GM23248 (cell line): Measurements from ENCODE around the gene SAMD13. TPM values are rescaled to one million over a fixed set of nuclear protein-coding genes. Genes with fewer than 3 reads are reported as not detected.

Source experiments
- DNase-seq: peaks from one replicate; pipeline ENCODE4 v3.0.0-alpha.2; 2015
- H2AFZ ChIP-seq: fragments of 200-600 bp; sonication (generic); 2 replicates; pipeline ENCODE4 v1.6.1; 2016; ENCODE audit warnings: antibody characterized with exemption
- H3F3A ChIP-seq: fragments of 200-600 bp; sonication (generic); 2 replicates; pipeline ENCODE4 v1.6.1; 2016; ENCODE audit warnings: mild to moderate bottlenecking, antibody characterized with exemption, mixed run types; ENCODE audit not compliant: insufficient read depth
- H3K27ac ChIP-seq: fragments of 200-600 bp; sonication (generic); 2 replicates; pipeline ENCODE4 v1.5.1; 2016; ENCODE audit warnings: mild to moderate bottlenecking
- H3K27me3 ChIP-seq: fragments of 200-600 bp; sonication (generic); replicated peaks from 2 replicates; pipeline ENCODE4 v1.6.1; 2016; ENCODE audit warnings: mild to moderate bottlenecking; ENCODE audit not compliant: insufficient read depth
- H3K36me3 ChIP-seq: fragments of 200-600 bp; sonication (generic); 2 replicates; pipeline ENCODE4 v1.6.1; 2016; ENCODE audit warnings: low read depth, mild to moderate bottlenecking
- H3K4me1 ChIP-seq: fragments of 200-600 bp; sonication (generic); 2 replicates; pipeline ENCODE4 v1.6.1; 2016; ENCODE audit warnings: mild to moderate bottlenecking; ENCODE audit not compliant: insufficient read depth
- H3K4me2 ChIP-seq: fragments of 200-600 bp; sonication (generic); one replicate; pipeline ENCODE4 v1.6.1; 2016; ENCODE audit warnings: mild to moderate bottlenecking; ENCODE audit not compliant: unreplicated experiment
- H3K4me3 ChIP-seq: fragments of 200-600 bp; sonication (generic); 2 replicates; pipeline ENCODE4 v1.5.1; 2016; ENCODE audit warnings: mild to moderate bottlenecking
- H3K79me2 ChIP-seq: fragments of 200-600 bp; sonication (generic); 2 replicates; pipeline ENCODE4 v1.6.1; 2016; ENCODE audit warnings: mild to moderate bottlenecking; ENCODE audit not compliant: insufficient read depth
- H3K9ac ChIP-seq: fragments of 200-600 bp; sonication (generic); 2 replicates; pipeline ENCODE4 v1.6.1; 2016; ENCODE audit warnings: mild to moderate bottlenecking
- H3K9me2 ChIP-seq: fragments of 200-600 bp; sonication (generic); 2 replicates; pipeline ENCODE4 v1.6.1; 2016; ENCODE audit warnings: mixed run types, mild to moderate bottlenecking, moderate library complexity; ENCODE audit not compliant: insufficient read depth
- H3K9me3 ChIP-seq: fragments of 200-600 bp; sonication (generic); one replicate; pipeline ENCODE4 v1.6.1; 2017; ENCODE audit warnings: low read depth
- H4K20me1 ChIP-seq: fragments of 200-600 bp; sonication (generic); 2 replicates; pipeline ENCODE4 v1.6.0; 2016; ENCODE audit not compliant: insufficient read depth
- EZH2 ChIP-seq: fragments of 200-600 bp; sonication (generic); IDR thresholded peaks from 2 replicates; pipeline ENCODE4 v1.6.1; 2018; ENCODE audit warnings: antibody characterized with exemption, mild to moderate bottlenecking; ENCODE audit not compliant: insufficient read depth, poor library complexity, severe bottlenecking
- EZH2phosphoT487 ChIP-seq: fragments of 200-600 bp; sonication (generic); IDR thresholded peaks from 2 replicates; pipeline ENCODE4 v1.6.1; 2018; ENCODE audit warnings: antibody characterized with exemption, moderate library complexity, mild to moderate bottlenecking, low read depth; ENCODE audit not compliant: insufficient read depth
- WGBS, 2 experiments: methylation state at CpG; one replicate each; pipeline ENCODE4 v1.1.6; 2015 to 2017; ENCODE audit warnings: low lambda C conversion rate in 2 of 2, low coverage in 1 of 2; ENCODE audit errors: missing lambda C conversion rate in 2 of 2; 5-methylcytosine and 5-hydroxymethylcytosine counted together
- in situ Hi-C: fragments of 300-500 bp; cut with MboI; formaldehyde crosslinking; loops from 2 replicates; pipeline ENCODE4 v1.15.0; 2020
- polyA plus RNA-seq: library from polyadenylated mRNA; unstranded; fragments of >200 nt; fragmentation: Nextera tagmentation; extraction: Ambion mirVana; gene quantifications from 2 replicates; pipeline ENCODE4 v1.2.1, GENCODE V29; 2016
- total RNA-seq: library from RNA; depleted of rRNA; stranded (reverse); fragments of >200 nt; shearing (Covaris generic); gene quantifications from 2 replicates; pipeline ENCODE4 v1.2.3, GENCODE V29; 2014

The SAMD13 gene
- total and polyA plus RNA-seq, 2 experiments from 2014 or later = 0.65 to 0.78 TPM

GRCh38 chr1:84303314-84303830 is 1.9 kb downstream of the SAMD13 start:
- no peaks in the 10 kb centered on the region for H4K20me1 ChIP-seq
- H2AFZ ChIP-seq = peak overlapping the region; percentile 88
- in situ Hi-C loops = no loop called here
- H3K4me2 ChIP-seq = peak overlapping the region; percentile 84
- 33 to 34% methylated on average over 3 of the region's 3 CpGs for WGBS, 2 experiments
- H3K27me3 ChIP-seq = no peaks in the 10 kb centered on the region
- H3K27ac ChIP-seq = no peak overlapping the region
- no peak for TF ChIP-seq EZH2phosphoT487
- no peak for TF ChIP-seq EZH2
- peaks cover 16% of the 10 kb centered on the region; the same call in 1 of the 2 replicates for H3F3A ChIP-seq
- peak overlapping the region; percentile 71 for H3K4me3 ChIP-seq
- H3K4me1 ChIP-seq = peaks cover 34% of the 10 kb centered on the region
- DNase-seq = no peak
- H3K9ac ChIP-seq = peak overlapping the region; percentile 58
- no peaks in the 10 kb centered on the region for H3K36me3 ChIP-seq
- no peaks in the 10 kb centered on the region for H3K79me2 ChIP-seq
- H3K9me2 ChIP-seq = no peaks in the 10 kb centered on the region
- no peaks in the 10 kb centered on the region for H3K9me3 ChIP-seq

DNA sequence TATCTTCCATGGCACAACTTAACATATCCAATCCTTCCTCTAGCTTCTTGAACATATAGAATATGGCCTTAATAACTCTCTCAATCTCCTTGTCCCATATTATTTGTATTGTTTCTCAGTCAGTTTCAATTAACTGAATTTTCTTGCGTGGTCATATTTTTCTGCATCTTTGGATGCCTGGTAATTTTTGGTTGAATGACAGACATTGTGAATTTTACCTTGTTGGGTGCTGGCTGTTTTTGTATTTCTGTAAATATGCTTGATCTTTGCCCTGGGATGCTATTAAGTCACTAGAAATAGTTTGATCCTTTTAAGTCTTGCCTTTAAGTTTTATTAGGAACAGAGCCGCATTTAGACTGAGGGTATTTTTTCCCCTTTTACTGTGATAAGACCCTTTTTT is 5.9 kb downstream of the SAMD13 start:
- H3K9ac ChIP-seq = no peak overlapping the region

DNA sequence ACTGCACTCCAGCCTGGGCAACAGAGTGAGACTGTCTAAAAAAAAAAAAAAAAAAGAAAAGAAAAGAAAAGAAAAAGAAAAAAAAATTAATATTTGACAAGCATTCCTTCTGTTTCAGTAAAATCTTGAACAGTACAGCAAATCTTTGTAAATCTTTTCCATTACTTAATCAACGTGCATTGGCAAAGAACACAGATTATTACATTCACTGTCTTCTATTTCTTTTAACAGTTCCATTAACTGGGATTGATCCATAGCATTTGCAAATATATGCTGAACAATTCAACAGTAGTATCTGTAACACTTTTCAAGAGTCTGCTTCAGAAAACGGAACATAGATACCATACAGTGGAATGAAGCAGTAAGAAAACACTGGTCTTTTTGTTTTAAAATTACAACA is 9.8 kb downstream of the SAMD13 start:
- TF ChIP-seq EZH2phosphoT487 = no peak
- TF ChIP-seq EZH2 = no peak
- no peak overlapping the region for H3K9ac ChIP-seq
- no peaks in the 10 kb centered on the region for H4K20me1 ChIP-seq
- no peaks in the 10 kb centered on the region for H3K27me3 ChIP-seq
- no peaks in the 10 kb centered on the region for H3K9me3 ChIP-seq
- H3K9me2 ChIP-seq = no peaks in the 10 kb centered on the region
- H3K4me3 ChIP-seq = no peak overlapping the region
- 0 out of 2 replicates have a peak overlapping the region, but pooled peaks have one; percentile 13 for H2AFZ ChIP-seq
- no peak for DNase-seq
- H3K36me3 ChIP-seq = no peaks in the 10 kb centered on the region
- H3F3A ChIP-seq = no peaks in the 10 kb centered on the region
- H3K27ac ChIP-seq = no peak overlapping the region
- in situ Hi-C loops = no loop called here
- WGBS, 2 experiments = 30 to 32% methylated on average over 2 of the region's 2 CpGs
- H3K4me2 ChIP-seq = no peak overlapping the region
- no peaks in the 10 kb centered on the region for H3K4me1 ChIP-seq
- no peaks in the 10 kb centered on the region for H3K79me2 ChIP-seq

More for the DNA sequence above, 5.9 kb downstream of the SAMD13 start:
- Histone ChIP-seq H3K4me2 (no peak overlapping the region), H3K4me3 (no peak overlapping the region), H3K36me3 (no peaks in the 10 kb centered on the region), H3F3A (no peaks in the 10 kb centered on the region), H3K27ac (no peak overlapping the region), H3K27me3 (no peaks in the 10 kb centered on the region), H3K9me2 (no peaks in the 10 kb centered on the region), H3K4me1 (peaks cover 6% of the 10 kb centered on the region; the same call in 1 of the 2 replicates), H3K9me3 (no peaks in the 10 kb centered on the region), H3K79me2 (no peaks in the 10 kb centered on the region), H4K20me1 (no peaks in the 10 kb centered on the region), H2AFZ (no peak overlapping the region)
- 87 to 95% methylated on average over 2 of the region's 2 CpGs for WGBS, 2 experiments
- TF ChIP-seq EZH2 = no peak
- no peak for TF ChIP-seq EZH2phosphoT487
- DNase-seq = no peak
- in situ Hi-C loops = no loop called here

DNA sequence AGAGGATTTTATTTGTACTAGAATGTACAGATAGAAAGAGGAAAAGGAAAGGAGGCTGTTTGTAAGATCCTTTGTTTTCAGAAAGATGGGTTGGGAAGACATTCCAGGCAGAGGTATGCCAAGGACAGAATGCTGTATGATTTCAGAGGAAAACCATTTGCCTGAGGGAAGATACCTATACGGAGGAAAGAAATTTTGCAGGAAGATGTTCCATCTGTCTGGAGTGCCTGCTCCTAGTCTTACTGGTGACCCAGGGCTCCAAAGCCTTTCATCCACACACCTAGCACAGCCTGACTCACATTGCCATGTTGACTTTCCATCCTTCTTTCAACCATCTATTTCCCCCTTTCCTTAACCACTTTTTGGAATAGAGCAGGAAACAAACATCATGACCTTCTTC is 18.2 kb downstream of the SAMD13 start:
- TF ChIP-seq EZH2 (no peak), EZH2phosphoT487 (no peak)
- no peak overlapping the region for H3K27ac ChIP-seq
- H4K20me1 ChIP-seq = no peaks in the 10 kb centered on the region
- no peak overlapping the region for H3K4me2 ChIP-seq
- H2AFZ ChIP-seq = no peak overlapping the region
- H3K27me3 ChIP-seq = no peaks in the 10 kb centered on the region
- no peak overlapping the region for H3K9ac ChIP-seq
- no peaks in the 10 kb centered on the region for H3K79me2 ChIP-seq
- no peaks in the 10 kb centered on the region for H3F3A ChIP-seq
- 67 to 86% methylated on average over 1 of the region's 1 CpG for WGBS, 2 experiments
- no peaks in the 10 kb centered on the region; the same call in 1 of the 2 replicates for H3K9me2 ChIP-seq
- no peaks in the 10 kb centered on the region for H3K4me1 ChIP-seq
- no peak overlapping the region for H3K4me3 ChIP-seq
- H3K9me3 ChIP-seq = no peaks in the 10 kb centered on the region
- no peaks in the 10 kb centered on the region for H3K36me3 ChIP-seq
- in situ Hi-C loops = no loop called here
- no peak for DNase-seq

DNA sequence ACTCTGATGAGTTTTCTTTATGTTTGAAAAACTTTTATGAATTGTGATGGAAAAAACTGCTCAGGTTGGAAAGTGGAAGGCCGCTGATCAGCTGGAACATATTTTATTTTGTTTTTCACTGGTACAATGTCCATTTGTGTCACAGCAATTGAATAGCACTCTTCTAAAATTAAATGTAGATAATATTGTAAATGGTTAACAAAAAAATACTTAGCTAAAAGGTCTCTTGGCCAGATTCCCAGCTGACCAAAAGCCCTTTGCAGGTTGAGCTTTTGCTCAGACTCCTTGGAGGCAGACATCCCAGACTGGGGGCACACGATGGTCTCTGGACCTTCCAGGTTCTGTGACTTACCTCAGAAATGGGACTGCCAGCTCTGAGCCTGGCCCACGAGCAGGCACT is 26.3 kb downstream of the SAMD13 start:
- in situ Hi-C loops = no loop called here
- no peaks in the 10 kb centered on the region for H3K9me3 ChIP-seq
- no peaks in the 10 kb centered on the region for H3K27me3 ChIP-seq
- no peaks in the 10 kb centered on the region for H3K79me2 ChIP-seq
- no peak overlapping the region for H3K27ac ChIP-seq
- no peaks in the 10 kb centered on the region for H3K36me3 ChIP-seq
- 81 to 83% methylated on average over 3 of the region's 3 CpGs for WGBS, 2 experiments
- no peak overlapping the region for H3K4me2 ChIP-seq
- TF ChIP-seq EZH2phosphoT487 (no peak), EZH2 (no peak)
- no peaks in the 10 kb centered on the region for H3K4me1 ChIP-seq
- H4K20me1 ChIP-seq = no peaks in the 10 kb centered on the region
- H3K9ac ChIP-seq = no peak overlapping the region
- H3K4me3 ChIP-seq = no peak overlapping the region
- DNase-seq = no peak
- no peak overlapping the region for H2AFZ ChIP-seq
- no peaks in the 10 kb centered on the region; the same call in 1 of the 2 replicates for H3K9me2 ChIP-seq
- no peaks in the 10 kb centered on the region for H3F3A ChIP-seq
